Heart left ventricle (tissue), 13 donors: ENCODE data around the gene ADCY10.

Experiments used
- POLR2A ChIP-seq, 2 donors: fragments of 450-650 bp; IDR thresholded peaks; one replicate each; pipeline ENCODE4 v1.6.1; 2017; ENCODE audit warnings: antibody characterized with exemption in 2 of 2, mild to moderate bottlenecking in 2 of 2, moderate library complexity in 2 of 2
- TF ChIP-seq, protein P1 (sequence below), 12 donors: fragments of 200-600 bp; sonication (generic) in 4 of 12; IDR thresholded peaks; one replicate each; pipeline versions ENCODE4 v1.5.0 to v1.8.0; 2018 to 2022; ENCODE audit warnings: antibody characterized with exemption in 12 of 12, mild to moderate bottlenecking in 5 of 12
- donor health status: ischemic (EF 13 %, LVEDD 7.1; RV severe dilation, severe dysfunction).
- donor health status: DM: no; HTN: yes; CAD: no.
- donor health status: DM: no; HTN: no; CAD: no.
- donor health status: ischemic (EF 25% LVEDD 6.9; RV normal size, moderate dysfunction).
- donor health status: ischemic (EF 25% LVEDD 5.7; RV mildly dilated, moderate dysfunction).
- donor health status: ischemic (EF 35%, LVEDD 5.7; RV mildly dilated, moderate dysfunction).
- donor health status: nonischemic (EF 11% LVEDD 7.7; RV severe dilation, severe dysfunction).
- donor health status: DM: yes; HTN: yes; CAD: no.
- donor health status: PGD.
- donor health status: ischemic (EF 29% LVEDD 5.4; RV normal size, mild dysfunction).
- donor health status: nonischemic (EF 23%, LVEDD 6.1; RV moderate dilation, normal function).

DNA sequence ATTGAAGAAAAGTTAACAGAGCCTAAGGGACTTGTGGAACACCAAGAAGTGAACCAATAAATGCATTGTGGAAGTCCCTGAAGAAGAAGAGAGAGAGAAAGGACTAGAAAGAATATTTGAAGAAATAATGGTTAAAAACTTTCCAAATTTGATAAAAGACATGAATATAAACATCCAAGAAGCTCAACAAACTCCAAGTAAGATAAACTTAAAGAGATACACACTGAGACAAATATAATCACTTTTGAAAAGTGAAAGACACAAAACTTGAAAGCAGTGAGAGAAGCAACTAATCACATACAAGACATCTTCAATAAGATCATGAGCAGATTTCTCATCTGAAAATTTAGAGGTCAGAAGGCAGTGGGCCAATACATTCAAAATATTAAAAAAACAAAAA, 101.0 kb downstream of the ADCY10 start:
- TF ChIP-seq, protein P1, sequence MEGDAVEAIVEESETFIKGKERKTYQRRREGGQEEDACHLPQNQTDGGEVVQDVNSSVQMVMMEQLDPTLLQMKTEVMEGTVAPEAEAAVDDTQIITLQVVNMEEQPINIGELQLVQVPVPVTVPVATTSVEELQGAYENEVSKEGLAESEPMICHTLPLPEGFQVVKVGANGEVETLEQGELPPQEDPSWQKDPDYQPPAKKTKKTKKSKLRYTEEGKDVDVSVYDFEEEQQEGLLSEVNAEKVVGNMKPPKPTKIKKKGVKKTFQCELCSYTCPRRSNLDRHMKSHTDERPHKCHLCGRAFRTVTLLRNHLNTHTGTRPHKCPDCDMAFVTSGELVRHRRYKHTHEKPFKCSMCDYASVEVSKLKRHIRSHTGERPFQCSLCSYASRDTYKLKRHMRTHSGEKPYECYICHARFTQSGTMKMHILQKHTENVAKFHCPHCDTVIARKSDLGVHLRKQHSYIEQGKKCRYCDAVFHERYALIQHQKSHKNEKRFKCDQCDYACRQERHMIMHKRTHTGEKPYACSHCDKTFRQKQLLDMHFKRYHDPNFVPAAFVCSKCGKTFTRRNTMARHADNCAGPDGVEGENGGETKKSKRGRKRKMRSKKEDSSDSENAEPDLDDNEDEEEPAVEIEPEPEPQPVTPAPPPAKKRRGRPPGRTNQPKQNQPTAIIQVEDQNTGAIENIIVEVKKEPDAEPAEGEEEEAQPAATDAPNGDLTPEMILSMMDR (IDR thresholded peaks at IDR 0.05): no peak
- no peak for TF ChIP-seq POLR2A (IDR thresholded peaks at IDR 0.05)
